Endometrial microvascular endothelial cells (primary cell): Measurements from ENCODE around the gene EMC10. TPM values are rescaled to one million over a fixed set of nuclear protein-coding genes. Genes with fewer than 3 reads are reported as not detected.

Experiments
- in situ Hi-C: cut with HindIII; loops from 2 replicates; pipeline ENCODE4 v1.10.0; 2017; ENCODE audit warnings: low sequenced_read_pairs, low pct_unique_long_range_greater_than_20kb; ENCODE audit errors: inconsistent ontology term
- total RNA-seq: library from RNA; depleted of rRNA; stranded (reverse); fragments of >200 nt; gene quantifications from one replicate; pipeline ENCODE4 v1.2.3, GENCODE V29; 2015; ENCODE audit errors: inconsistent ontology term

EMC10 gene
- total RNA-seq, 1 donor from 2014 or later, result 125 TPM

DNA sequence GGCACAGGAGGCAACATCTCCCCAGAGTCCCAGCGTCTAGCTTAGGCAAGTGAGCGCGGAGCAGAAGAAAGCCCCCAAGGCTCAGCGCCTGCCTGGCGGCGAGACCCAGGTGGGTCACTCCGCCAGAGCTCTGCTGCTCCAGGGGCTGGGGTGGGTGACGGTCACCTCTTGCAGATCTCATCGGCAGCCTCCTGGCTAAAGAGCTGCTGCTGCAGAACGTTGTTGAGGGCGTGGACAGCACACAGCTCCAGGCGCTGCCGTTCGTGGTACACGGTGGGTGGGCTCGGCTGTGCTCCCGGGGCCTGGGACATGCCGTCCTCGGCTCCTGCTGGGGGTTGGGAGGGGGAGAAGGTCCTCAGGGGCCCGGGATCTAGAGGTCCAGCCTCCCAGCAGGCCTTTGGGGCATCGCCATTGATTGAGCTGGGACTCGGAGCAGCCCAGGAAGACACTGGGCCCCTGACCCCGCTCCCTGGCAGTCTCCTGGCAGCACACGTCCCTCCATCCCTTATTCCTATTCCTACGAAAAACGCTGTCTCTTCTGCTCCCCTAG is 33.9 kb downstream of the EMC10 start:
- in situ Hi-C loops, result no loop called here

DNA sequence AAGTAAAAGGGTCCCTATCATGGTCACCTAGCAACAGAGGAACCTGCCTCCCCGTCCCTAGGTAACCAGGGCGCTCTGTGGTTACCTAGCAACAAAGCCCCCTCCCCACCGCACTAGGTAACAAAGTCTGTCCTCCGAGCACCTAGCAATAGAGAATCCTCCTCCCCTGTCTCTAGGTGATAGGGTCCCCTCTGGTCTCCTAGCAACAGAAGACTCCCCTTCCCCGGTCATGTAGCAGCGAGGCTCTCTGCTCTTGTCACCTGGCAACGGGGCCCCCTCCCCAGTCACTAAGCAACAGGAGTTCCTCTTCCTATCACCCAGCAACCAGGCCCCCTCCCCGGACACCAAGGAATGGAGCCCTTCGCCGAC is 34.4 kb downstream of the EMC10 start:
- in situ Hi-C loops, result no loop called here

- in situ Hi-C loops, result no loop called here
These were observed 34.9 kb downstream of the EMC10 start, which contains the start of gene JOSD2 for GRCh38 chr19:50511069-50511822. JOSD2 (minus strand) TSS chr19:50511191; CDS start chr19:50510431, 760 bp downstream.

DNA sequence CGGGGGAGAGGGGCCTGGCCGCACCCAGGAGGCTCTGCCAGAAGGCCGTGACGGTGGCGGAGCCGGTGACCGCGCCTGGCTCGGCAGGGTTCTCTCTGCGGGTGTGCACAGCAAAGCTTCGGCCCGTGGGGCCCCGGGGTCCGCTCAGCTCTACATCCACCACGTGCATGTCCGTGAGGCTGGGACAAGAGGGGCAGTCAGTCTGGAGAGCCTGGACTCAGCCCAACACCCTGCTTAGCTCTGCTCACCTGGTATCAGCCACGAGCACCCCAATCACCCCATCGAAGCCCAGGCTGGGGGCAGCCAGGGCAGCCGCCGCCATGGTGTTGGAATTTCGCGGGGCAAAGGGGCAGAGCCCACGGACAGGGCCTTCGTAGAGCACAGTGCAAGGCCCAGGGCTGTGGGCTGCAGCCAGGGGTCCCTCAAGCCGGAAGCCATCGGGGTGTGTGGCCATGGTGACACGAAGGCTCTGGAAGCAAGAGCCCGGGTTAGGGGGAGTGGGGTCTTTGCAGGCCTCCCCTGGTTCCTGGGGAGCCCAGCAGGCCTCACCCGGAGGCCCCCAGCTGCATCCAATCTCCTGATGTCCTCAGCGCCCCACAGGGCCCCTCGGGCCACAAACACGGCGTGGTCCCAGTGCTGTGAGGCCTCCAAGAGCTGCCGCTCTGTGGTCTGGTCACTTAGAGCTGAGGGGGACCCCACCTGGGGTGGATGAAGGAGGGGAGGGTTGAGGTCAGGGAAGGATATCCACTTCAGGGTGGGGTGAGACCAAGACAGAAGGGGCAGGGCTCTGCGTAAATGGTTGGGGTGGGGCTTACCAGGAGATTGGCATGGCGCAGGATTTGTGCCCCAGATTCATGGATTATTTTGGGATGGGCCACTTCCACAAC is 36.0 kb downstream of the EMC10 start:
- in situ Hi-C loops, result no loop called here

- in situ Hi-C loops, result no loop called here
These were observed 36.9 kb downstream of the EMC10 start for GRCh38 chr19:50512999-50513745.

DNA sequence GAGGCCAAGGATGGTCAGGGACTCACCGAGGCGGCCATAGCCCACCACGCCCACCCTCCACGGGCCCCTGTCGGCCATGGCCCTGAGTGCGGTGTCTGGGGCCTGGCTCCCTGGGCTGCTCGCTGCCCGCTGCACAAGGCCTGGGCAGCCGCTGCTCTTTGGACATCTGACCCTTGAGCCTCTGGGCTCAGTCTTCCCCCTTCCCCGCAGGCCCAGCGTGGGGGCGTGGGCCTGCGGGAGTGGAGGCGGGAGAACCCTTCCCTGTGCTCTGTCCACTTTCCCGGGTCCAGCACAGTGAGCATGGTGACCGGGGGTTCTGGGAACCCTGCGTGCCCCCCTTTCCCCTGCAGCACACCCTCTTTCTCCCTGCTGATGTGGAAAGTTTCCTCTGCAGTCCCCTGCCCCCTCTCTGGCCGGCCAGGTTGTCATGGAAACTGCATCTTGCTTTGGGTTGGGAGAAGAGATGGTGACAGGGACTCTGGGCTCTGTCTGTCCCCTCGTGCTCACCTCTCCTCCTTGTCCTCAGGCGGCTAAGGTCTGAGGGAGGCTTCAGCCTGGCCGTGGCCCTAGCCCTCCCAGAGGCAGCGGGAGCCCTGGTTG is 37.5 kb downstream of the EMC10 start, which contains the start of gene ASPDH:
Gene ASPDH, minus strand, starts transcription at position 168 of the 600 bp plus-strand sequence. Its CDS starts 90 bp downstream, at position 78.
- in situ Hi-C loops, result no loop called here

GRCh38 chr19:50514346-50515167 is 38.2 kb downstream of the EMC10 start:
- in situ Hi-C loops, result no loop called here

GRCh38 chr19:50515168-50515561 is 38.9 kb downstream of the EMC10 start:
- in situ Hi-C loops, result no loop called here

GRCh38 chr19:50516456-50516855 is 40.1 kb downstream of the EMC10 start:
- in situ Hi-C loops, result no loop called here

GRCh38 chr19:50516964-50517703 is 40.8 kb downstream of the EMC10 start:
- in situ Hi-C loops, result no loop called here

DNA sequence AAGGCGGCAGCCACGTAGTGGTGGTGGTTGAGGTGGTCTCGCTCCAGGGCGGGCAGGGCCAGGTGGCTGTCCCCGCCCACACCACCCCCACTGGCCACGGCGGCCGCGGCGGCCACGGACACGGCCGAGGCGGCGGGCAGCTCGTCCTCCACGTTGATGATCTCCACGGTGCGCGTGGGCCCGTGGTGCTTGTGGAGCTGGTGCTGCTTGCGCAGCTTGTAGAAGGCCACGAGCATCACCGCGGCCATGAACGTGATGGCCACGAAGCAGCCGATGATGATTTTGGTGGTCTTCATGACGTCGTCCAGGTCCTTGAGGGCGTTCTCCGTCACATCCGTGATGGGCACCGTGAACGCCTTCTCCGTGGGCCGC is 41.4 kb downstream of the EMC10 start:
- in situ Hi-C loops, result no loop called here

GRCh38 chr19:50518091-50519005 is 42.0 kb downstream of the EMC10 start:
- in situ Hi-C loops, result no loop called here

DNA sequence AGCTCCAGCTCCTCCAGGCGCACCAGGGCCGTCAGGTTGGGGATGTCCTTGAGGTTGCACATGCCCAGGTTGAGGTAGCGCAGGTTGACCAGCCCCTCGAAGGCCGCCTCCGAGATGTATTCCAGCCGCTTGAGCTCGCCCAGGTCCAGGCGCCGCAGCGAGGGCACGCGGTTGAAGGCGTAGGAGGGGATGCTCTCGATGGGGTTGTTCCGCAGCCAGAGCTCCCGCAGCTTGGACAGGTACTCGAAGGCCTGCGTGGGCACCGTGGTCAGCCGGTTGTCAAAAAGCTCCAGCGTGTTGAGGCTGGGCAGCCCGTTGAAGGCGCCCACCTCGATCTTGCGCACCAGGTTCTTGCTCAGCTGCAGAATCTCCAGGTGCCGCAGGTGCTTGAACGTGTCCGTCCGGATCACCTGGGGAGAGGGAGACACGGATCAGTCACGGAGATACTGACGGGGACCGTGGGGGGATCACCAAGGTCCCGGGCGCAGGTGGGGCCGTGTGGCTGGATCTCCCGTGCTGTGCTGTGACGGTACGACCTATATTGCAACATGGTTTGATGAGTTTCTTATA is 42.8 kb downstream of the EMC10 start:
- in situ Hi-C loops, result no loop called here

GRCh38 chr19:50520822-50521465 is 44.6 kb downstream of the EMC10 start:
- in situ Hi-C loops, result no loop called here

GRCh38 chr19:50522881-50523280 is 46.6 kb downstream of the EMC10 start:
- in situ Hi-C loops, result no loop called here
